ENCODE measurements around the gene CTNNBIP1.
A peak's percentile ranks its signal among the peaks of the same experiment; 100 is the strongest.
"Not testable (repeated sequence)": the region's sequence is repeated elsewhere in the genome, so short reads cannot be mapped to it uniquely, and the experiment has no call there.

Gene CTNNBIP1

GRCh38 chr1:9826087-9826486, 84.0 kb downstream of the CTNNBIP1 start:
- no peak for FAIRE-seq

- peak; percentile 5 for FAIRE-seq
Observed at GRCh38 chr1:9825093-9826074, 84.7 kb downstream of the CTNNBIP1 start.

- no peak for FAIRE-seq
Observed at GRCh38 chr1:9824702-9825089, 85.4 kb downstream of the CTNNBIP1 start.

GRCh38 chr1:9823943-9824701, 85.9 kb downstream of the CTNNBIP1 start, which contains the start of gene CLSTN1:
Gene CLSTN1 (minus strand): TSS chr1:9823965. CDS start chr1:9823733, 232 bp downstream.
- no peak for FAIRE-seq

- no peak for FAIRE-seq
Observed at GRCh38 chr1:9823693-9823942, 86.5 kb downstream of the CTNNBIP1 start.

- FAIRE-seq = no peak
Observed at GRCh38 chr1:9822897-9823692, 87.0 kb downstream of the CTNNBIP1 start.

- FAIRE-seq = no peak
Observed at GRCh38 chr1:9822490-9822889, 87.6 kb downstream of the CTNNBIP1 start.

- FAIRE-seq = no peak
Observed at GRCh38 chr1:9821710-9822109, 88.4 kb downstream of the CTNNBIP1 start.

GRCh38 chr1:9820521-9820920, 89.5 kb downstream of the CTNNBIP1 start:
- no peak for FAIRE-seq

GRCh38 chr1:9817734-9818133, 92.3 kb downstream of the CTNNBIP1 start:
- no peak for FAIRE-seq

- FAIRE-seq = no peak
Observed at GRCh38 chr1:9816199-9816598, 93.9 kb downstream of the CTNNBIP1 start.

GRCh38 chr1:9815150-9815549, 94.9 kb downstream of the CTNNBIP1 start:
- no peak for FAIRE-seq

- no peak for FAIRE-seq
Observed at GRCh38 chr1:9814619-9815018, 95.5 kb downstream of the CTNNBIP1 start.

- no peak for FAIRE-seq
Observed at GRCh38 chr1:9811239-9811966, 98.7 kb downstream of the CTNNBIP1 start.

- no peak for FAIRE-seq
Observed at GRCh38 chr1:9809100-9809510, 101.0 kb downstream of the CTNNBIP1 start.

- FAIRE-seq = no peak
Observed at GRCh38 chr1:9808459-9808858, 101.6 kb downstream of the CTNNBIP1 start.

GRCh38 chr1:9807541-9807940, 102.5 kb downstream of the CTNNBIP1 start:
- no peak for FAIRE-seq

GRCh38 chr1:9805972-9806371, 104.1 kb downstream of the CTNNBIP1 start:
- FAIRE-seq = not testable (repeated sequence)

GRCh38 chr1:9805006-9805508, 105.0 kb downstream of the CTNNBIP1 start:
- FAIRE-seq = no peak

- not testable (repeated sequence) for FAIRE-seq
Observed at GRCh38 chr1:9803003-9803918, 106.8 kb downstream of the CTNNBIP1 start.

- FAIRE-seq = no peak
Observed at GRCh38 chr1:9801909-9802308, 108.2 kb downstream of the CTNNBIP1 start.

Data from colon (tissue), 2 donors.